ENCODE results near the gene NUAK1. TPM values are rescaled to one million over a fixed set of nuclear protein-coding genes. Genes with fewer than 3 reads are reported as not detected.

NUAK1 gene
- total RNA-seq, 1 experiment from 2014 or later = 50.3 TPM

DNA sequence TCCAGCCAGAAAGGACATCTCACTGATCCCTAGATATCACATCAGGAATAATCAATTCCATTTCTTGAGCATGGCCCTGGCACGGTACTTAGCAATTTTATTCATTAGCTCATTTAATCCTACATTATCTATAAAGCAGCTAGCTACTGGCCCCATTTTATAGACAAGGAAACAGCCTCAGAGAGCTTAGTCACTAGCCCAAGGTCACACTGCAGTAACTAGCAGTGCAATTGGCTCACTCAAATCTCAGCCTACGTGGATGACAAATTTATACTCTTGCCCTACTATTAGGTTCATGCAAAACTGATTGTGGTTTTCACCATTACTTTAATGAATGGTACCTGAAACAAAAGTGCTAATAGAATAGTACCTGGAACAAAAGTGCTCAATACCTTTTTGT lies 41.7 kb downstream of the NUAK1 start:
- no peak overlapping the region for H3K4me3 ChIP-seq (ENCODE audit: low read depth in 2 of 2, low read length in 2 of 2)
- H3K27ac ChIP-seq (ENCODE audit: low read length) = peak overlapping the region; percentile 80
- no peaks in the 10 kb centered on the region for H3K36me3 ChIP-seq (ENCODE audit: control insufficient read depth, insufficient read depth, low read length)
- no peaks in the 10 kb centered on the region for H3K27me3 ChIP-seq (ENCODE audit: control insufficient read depth, insufficient read depth, low read length)
- CTCF ChIA-PET = no interaction called here
- no TSS peak for BruUV-seq (replicated peaks)
- TF ChIP-seq, protein P1, sequence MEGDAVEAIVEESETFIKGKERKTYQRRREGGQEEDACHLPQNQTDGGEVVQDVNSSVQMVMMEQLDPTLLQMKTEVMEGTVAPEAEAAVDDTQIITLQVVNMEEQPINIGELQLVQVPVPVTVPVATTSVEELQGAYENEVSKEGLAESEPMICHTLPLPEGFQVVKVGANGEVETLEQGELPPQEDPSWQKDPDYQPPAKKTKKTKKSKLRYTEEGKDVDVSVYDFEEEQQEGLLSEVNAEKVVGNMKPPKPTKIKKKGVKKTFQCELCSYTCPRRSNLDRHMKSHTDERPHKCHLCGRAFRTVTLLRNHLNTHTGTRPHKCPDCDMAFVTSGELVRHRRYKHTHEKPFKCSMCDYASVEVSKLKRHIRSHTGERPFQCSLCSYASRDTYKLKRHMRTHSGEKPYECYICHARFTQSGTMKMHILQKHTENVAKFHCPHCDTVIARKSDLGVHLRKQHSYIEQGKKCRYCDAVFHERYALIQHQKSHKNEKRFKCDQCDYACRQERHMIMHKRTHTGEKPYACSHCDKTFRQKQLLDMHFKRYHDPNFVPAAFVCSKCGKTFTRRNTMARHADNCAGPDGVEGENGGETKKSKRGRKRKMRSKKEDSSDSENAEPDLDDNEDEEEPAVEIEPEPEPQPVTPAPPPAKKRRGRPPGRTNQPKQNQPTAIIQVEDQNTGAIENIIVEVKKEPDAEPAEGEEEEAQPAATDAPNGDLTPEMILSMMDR (IDR thresholded peaks at IDR 0.05) = no peak
- TF ChIP-seq POLR2AphosphoS5 (IDR thresholded peaks at IDR 0.05; ENCODE audit: low read depth, low read length) (no peak), SIN3A (IDR thresholded peaks at IDR 0.05; ENCODE audit: borderline replicate concordance, insufficient read depth, low read depth, low read length) (no peak), TCF7L2 (IDR thresholded peaks at IDR 0.05; ENCODE audit: low read depth, low read length) (no peak)
- TF ChIP-seq, protein P2, sequence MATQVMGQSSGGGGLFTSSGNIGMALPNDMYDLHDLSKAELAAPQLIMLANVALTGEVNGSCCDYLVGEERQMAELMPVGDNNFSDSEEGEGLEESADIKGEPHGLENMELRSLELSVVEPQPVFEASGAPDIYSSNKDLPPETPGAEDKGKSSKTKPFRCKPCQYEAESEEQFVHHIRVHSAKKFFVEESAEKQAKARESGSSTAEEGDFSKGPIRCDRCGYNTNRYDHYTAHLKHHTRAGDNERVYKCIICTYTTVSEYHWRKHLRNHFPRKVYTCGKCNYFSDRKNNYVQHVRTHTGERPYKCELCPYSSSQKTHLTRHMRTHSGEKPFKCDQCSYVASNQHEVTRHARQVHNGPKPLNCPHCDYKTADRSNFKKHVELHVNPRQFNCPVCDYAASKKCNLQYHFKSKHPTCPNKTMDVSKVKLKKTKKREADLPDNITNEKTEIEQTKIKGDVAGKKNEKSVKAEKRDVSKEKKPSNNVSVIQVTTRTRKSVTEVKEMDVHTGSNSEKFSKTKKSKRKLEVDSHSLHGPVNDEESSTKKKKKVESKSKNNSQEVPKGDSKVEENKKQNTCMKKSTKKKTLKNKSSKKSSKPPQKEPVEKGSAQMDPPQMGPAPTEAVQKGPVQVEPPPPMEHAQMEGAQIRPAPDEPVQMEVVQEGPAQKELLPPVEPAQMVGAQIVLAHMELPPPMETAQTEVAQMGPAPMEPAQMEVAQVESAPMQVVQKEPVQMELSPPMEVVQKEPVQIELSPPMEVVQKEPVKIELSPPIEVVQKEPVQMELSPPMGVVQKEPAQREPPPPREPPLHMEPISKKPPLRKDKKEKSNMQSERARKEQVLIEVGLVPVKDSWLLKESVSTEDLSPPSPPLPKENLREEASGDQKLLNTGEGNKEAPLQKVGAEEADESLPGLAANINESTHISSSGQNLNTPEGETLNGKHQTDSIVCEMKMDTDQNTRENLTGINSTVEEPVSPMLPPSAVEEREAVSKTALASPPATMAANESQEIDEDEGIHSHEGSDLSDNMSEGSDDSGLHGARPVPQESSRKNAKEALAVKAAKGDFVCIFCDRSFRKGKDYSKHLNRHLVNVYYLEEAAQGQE (IDR thresholded peaks at IDR 0.05; ENCODE audit: insufficient read depth in 1 of 2, low read depth in 2 of 2, low read length in 1 of 2) = no peak
- DNase-seq (ENCODE audit: low read depth, low spot score) = no peak
- H3K4me1 ChIP-seq (ENCODE audit: control insufficient read depth, insufficient read depth, low read length) = peaks cover 60% of the 10 kb centered on the region
- intact Hi-C loops (cut with micrococcal nuclease; ENCODE audit: unreplicated experiment) = no loop called here
- in situ Hi-C loops (cut with HindIII; ENCODE audit: low pct_unique_long_range_greater_than_20kb, low sequenced_read_pairs) = no loop called here
- H3K9me3 ChIP-seq (ENCODE audit: control insufficient read depth, insufficient read depth, low read depth, low read length) = no peaks in the 10 kb centered on the region
- POLR2A ChIA-PET = no interaction called here
- ATAC-seq = peak; percentile 71

DNA sequence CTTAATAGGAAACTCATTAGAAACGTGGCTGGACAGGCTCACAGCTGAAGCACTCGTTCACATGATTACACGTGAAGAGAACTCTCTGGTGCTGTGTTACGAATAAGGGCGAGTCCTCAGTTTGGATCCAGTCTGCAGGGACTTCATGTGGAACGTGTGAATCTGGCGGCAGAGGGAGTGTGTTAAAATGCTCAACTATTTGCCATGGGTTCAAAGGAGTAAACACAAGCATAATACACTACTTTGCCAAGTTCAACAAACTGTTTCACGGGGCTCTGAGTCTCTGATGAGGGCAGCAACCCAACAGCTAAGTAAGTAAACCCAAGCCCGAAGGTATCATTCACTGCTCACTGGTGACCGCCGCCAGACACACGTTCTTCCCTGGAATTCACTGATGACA lies 42.4 kb downstream of the NUAK1 start:
- ATAC-seq (peak; percentile 82), DNase-seq (ENCODE audit: low read depth, low spot score) (peak; percentile 70)
- peak overlapping the region; percentile 80 for H3K27ac ChIP-seq (ENCODE audit: low read length)
- POLR2A ChIA-PET = interaction anchor here (0.6 to 0.7 kb wide), 2 partner anchors 19 to 268 kb away, joined by 3 to 14 read pairs; no protein-coding TSS in a partner anchor
- H3K4me1 ChIP-seq (ENCODE audit: control insufficient read depth, insufficient read depth, low read length) = peaks cover 56% of the 10 kb centered on the region
- TF ChIP-seq SIN3A (IDR thresholded peaks at IDR 0.05; ENCODE audit: borderline replicate concordance, insufficient read depth, low read depth, low read length) (no peak), POLR2AphosphoS5 (IDR thresholded peaks at IDR 0.05; ENCODE audit: low read depth, low read length) (peak; percentile 74), TCF7L2 (IDR thresholded peaks at IDR 0.05; ENCODE audit: low read depth, low read length) (peak; percentile 89)
- CTCF ChIA-PET = interaction anchor here (0.5 to 0.6 kb wide), 2 partner anchors 13 to 17 kb away, joined by 3 to 7 read pairs; no protein-coding TSS in a partner anchor
- no TSS peak for BruUV-seq (replicated peaks)
- H3K27me3 ChIP-seq (ENCODE audit: control insufficient read depth, insufficient read depth, low read length) = no peaks in the 10 kb centered on the region
- intact Hi-C loops (cut with micrococcal nuclease; ENCODE audit: unreplicated experiment) (no loop called here), in situ Hi-C loops (cut with HindIII; ENCODE audit: low pct_unique_long_range_greater_than_20kb, low sequenced_read_pairs) (no loop called here)
- H3K36me3 ChIP-seq (ENCODE audit: control insufficient read depth, insufficient read depth, low read length) = no peaks in the 10 kb centered on the region
- H3K4me3 ChIP-seq (ENCODE audit: low read depth in 2 of 2, low read length in 2 of 2) = no peak overlapping the region
- H3K9me3 ChIP-seq (ENCODE audit: control insufficient read depth, insufficient read depth, low read depth, low read length) = no peaks in the 10 kb centered on the region

GRCh38 chr12:106094304-106094703 lies 44.5 kb downstream of the NUAK1 start:
- no TSS peak for BruUV-seq (replicated peaks)
- POLR2A ChIA-PET = no interaction called here
- Histone ChIP-seq H3K36me3 (ENCODE audit: control insufficient read depth, insufficient read depth, low read length) (no peaks in the 10 kb centered on the region), H3K4me1 (ENCODE audit: control insufficient read depth, insufficient read depth, low read length) (peaks cover 57% of the 10 kb centered on the region), H3K27ac (ENCODE audit: low read length) (peak overlapping the region; percentile 80), H3K9me3 (ENCODE audit: control insufficient read depth, insufficient read depth, low read depth, low read length) (no peaks in the 10 kb centered on the region), H3K27me3 (ENCODE audit: control insufficient read depth, insufficient read depth, low read length) (no peaks in the 10 kb centered on the region), H3K4me3 (ENCODE audit: low read depth in 2 of 2, low read length in 2 of 2) (no peak overlapping the region)
- no peak for DNase-seq (ENCODE audit: low read depth, low spot score)
- in situ Hi-C loops (cut with HindIII; ENCODE audit: low pct_unique_long_range_greater_than_20kb, low sequenced_read_pairs) (no loop called here), intact Hi-C loops (cut with micrococcal nuclease; ENCODE audit: unreplicated experiment) (no loop called here)
- 0 out of 2 replicates have a peak, but pooled peaks have one; percentile 19 for ATAC-seq
- no peak for TF ChIP-seq SIN3A (IDR thresholded peaks at IDR 0.05; ENCODE audit: borderline replicate concordance, insufficient read depth, low read depth, low read length)
- TF ChIP-seq POLR2AphosphoS5 (IDR thresholded peaks at IDR 0.05; ENCODE audit: low read depth, low read length) = no peak
- TF ChIP-seq, protein P2 (IDR thresholded peaks at IDR 0.05; ENCODE audit: insufficient read depth in 1 of 2, low read depth in 2 of 2, low read length in 1 of 2) = no peak
- TF ChIP-seq, protein P1 (IDR thresholded peaks at IDR 0.05) = no peak
- TF ChIP-seq TCF7L2 (IDR thresholded peaks at IDR 0.05; ENCODE audit: low read depth, low read length) = no peak
- CTCF ChIA-PET = no interaction called here
